Stimulated activated naive CD8-positive, alpha-beta T cell treated with anti-CD3 and anti-CD28 coated beads, Interleukin-15, Interleukin-2, amounts not matched to agents 100 ng/mL and 50 ng/mL, for 24 hours (primary cell): ENCODE results near the gene RBM17.
"Not testable (repeated sequence)": the region's sequence is repeated elsewhere in the genome, so short reads cannot be mapped to it uniquely, and the experiment has no call there.

Experiments
- H3K27ac Mint-ChIP-seq: one replicate; pipeline ENCODE4 v1.8.0; 2021; ENCODE audit warnings: mild to moderate bottlenecking, mixed read lengths
- H3K27me3 Mint-ChIP-seq: one replicate; pipeline ENCODE4 v1.8.0; 2021; ENCODE audit warnings: mixed read lengths
- H3K36me3 Mint-ChIP-seq: one replicate; pipeline ENCODE4 v1.8.0; 2021; ENCODE audit warnings: low read depth, mixed read lengths
- H3K4me1 Mint-ChIP-seq: one replicate; pipeline ENCODE4 v1.8.0; 2021; ENCODE audit warnings: low read depth, mixed read lengths
- H3K4me3 Mint-ChIP-seq: one replicate; pipeline ENCODE4 v1.8.0; 2021; ENCODE audit warnings: mild to moderate bottlenecking, mixed read lengths
- H3K9me3 Mint-ChIP-seq: one replicate; pipeline ENCODE4 v1.8.0; 2021; ENCODE audit warnings: mixed read lengths

RBM17 gene

GRCh38 chr10:6140141-6140841 is 51.5 kb downstream of the RBM17 start:
- peaks cover 89% of the 10 kb centered on the region for H3K4me1 Mint-ChIP-seq
- no peaks in the 10 kb centered on the region for H3K9me3 Mint-ChIP-seq
- peaks cover 18% of the 10 kb centered on the region for H3K27me3 Mint-ChIP-seq
- H3K27ac Mint-ChIP-seq = peak overlapping the region; percentile 11
- no peaks in the 10 kb centered on the region for H3K36me3 Mint-ChIP-seq
- peak overlapping the region; percentile 74 for H3K4me3 Mint-ChIP-seq

- peaks cover 87% of the 10 kb centered on the region for H3K4me1 Mint-ChIP-seq
- no peaks in the 10 kb centered on the region for H3K9me3 Mint-ChIP-seq
- H3K4me3 Mint-ChIP-seq = peak overlapping the region; percentile 74
- peaks cover 18% of the 10 kb centered on the region for H3K27me3 Mint-ChIP-seq
- peak overlapping the region; percentile 94 for H3K27ac Mint-ChIP-seq
- H3K36me3 Mint-ChIP-seq = no peaks in the 10 kb centered on the region
Observed at GRCh38 chr10:6140965-6141295, 52.1 kb downstream of the RBM17 start.

- Mint-ChIP-seq H3K4me3 (peak overlapping the region; percentile 74), H3K27ac (peak overlapping the region; percentile 94), H3K9me3 (no peaks in the 10 kb centered on the region), H3K4me1 (peaks cover 87% of the 10 kb centered on the region), H3K36me3 (no peaks in the 10 kb centered on the region), H3K27me3 (peaks cover 18% of the 10 kb centered on the region)
Observed at GRCh38 chr10:6141296-6142151, 52.7 kb downstream of the RBM17 start.

GRCh38 chr10:6142186-6142585 is 53.4 kb downstream of the RBM17 start:
- Mint-ChIP-seq H3K27ac (peak overlapping the region; percentile 94), H3K4me3 (peak overlapping the region; percentile 35), H3K4me1 (peaks cover 87% of the 10 kb centered on the region), H3K27me3 (peaks cover 18% of the 10 kb centered on the region)
- not testable (repeated sequence) for H3K9me3 Mint-ChIP-seq, H3K36me3 Mint-ChIP-seq

GRCh38 chr10:6142644-6143043 is 53.8 kb downstream of the RBM17 start:
- Mint-ChIP-seq H3K9me3 (no peaks in the 10 kb centered on the region), H3K4me3 (peak overlapping the region; percentile 35), H3K27ac (peak overlapping the region; percentile 94), H3K36me3 (peaks cover 3% of the 10 kb centered on the region), H3K27me3 (peaks cover 18% of the 10 kb centered on the region), H3K4me1 (peaks cover 87% of the 10 kb centered on the region)

- Mint-ChIP-seq H3K27ac (no peak overlapping the region), H3K27me3 (peaks cover 16% of the 10 kb centered on the region)
Observed at GRCh38 chr10:6143181-6143580, 54.3 kb downstream of the RBM17 start.

GRCh38 chr10:6144406-6145165 is 55.8 kb downstream of the RBM17 start:
- H3K9me3 Mint-ChIP-seq = no peaks in the 10 kb centered on the region
- H3K36me3 Mint-ChIP-seq = peaks cover 15% of the 10 kb centered on the region
- peak overlapping the region; percentile 89 for H3K4me3 Mint-ChIP-seq
- H3K4me1 Mint-ChIP-seq = peaks cover 89% of the 10 kb centered on the region
- H3K27ac Mint-ChIP-seq = peak overlapping the region; percentile 84
- H3K27me3 Mint-ChIP-seq = peaks cover 5% of the 10 kb centered on the region

More at GRCh38 chr10:6143181-6143580, 54.3 kb downstream of the RBM17 start:
- Mint-ChIP-seq H3K4me1 (peaks cover 87% of the 10 kb centered on the region), H3K36me3 (peaks cover 4% of the 10 kb centered on the region), H3K9me3 (no peaks in the 10 kb centered on the region), H3K4me3 (peak overlapping the region; percentile 89)

GRCh38 chr10:6145166-6145987 is 56.5 kb downstream of the RBM17 start:
- peaks cover 21% of the 10 kb centered on the region for H3K36me3 Mint-ChIP-seq
- peak overlapping the region; percentile 84 for H3K4me3 Mint-ChIP-seq
- no peaks in the 10 kb centered on the region for H3K9me3 Mint-ChIP-seq
- peaks cover 87% of the 10 kb centered on the region for H3K4me1 Mint-ChIP-seq
- peak overlapping the region; percentile 77 for H3K27ac Mint-ChIP-seq
- H3K27me3 Mint-ChIP-seq = peaks cover 3% of the 10 kb centered on the region

- Mint-ChIP-seq H3K27me3 (peaks cover 3% of the 10 kb centered on the region), H3K9me3 (no peaks in the 10 kb centered on the region), H3K27ac (peak overlapping the region; percentile 52), H3K4me3 (peak overlapping the region; percentile 84), H3K4me1 (peaks cover 87% of the 10 kb centered on the region), H3K36me3 (peaks cover 21% of the 10 kb centered on the region)
Observed at GRCh38 chr10:6146013-6146785, 57.4 kb downstream of the RBM17 start.

- Mint-ChIP-seq H3K4me3 (peak overlapping the region; percentile 84), H3K9me3 (no peaks in the 10 kb centered on the region), H3K27me3 (peaks cover 3% of the 10 kb centered on the region), H3K4me1 (peaks cover 87% of the 10 kb centered on the region), H3K36me3 (peaks cover 25% of the 10 kb centered on the region), H3K27ac (no peak overlapping the region)
Observed at GRCh38 chr10:6146921-6147320, 58.1 kb downstream of the RBM17 start.

- Mint-ChIP-seq H3K36me3 (peaks cover 27% of the 10 kb centered on the region), H3K27ac (peak overlapping the region; percentile 69), H3K27me3 (peaks cover 3% of the 10 kb centered on the region), H3K4me1 (peaks cover 74% of the 10 kb centered on the region), H3K4me3 (peak overlapping the region; percentile 26), H3K9me3 (no peaks in the 10 kb centered on the region)
Observed at GRCh38 chr10:6148251-6148701, 59.4 kb downstream of the RBM17 start.

- H3K27ac Mint-ChIP-seq = no peak overlapping the region
- H3K9me3 Mint-ChIP-seq = no peaks in the 10 kb centered on the region
- no peaks in the 10 kb centered on the region for H3K27me3 Mint-ChIP-seq
- peak overlapping the region; percentile 26 for H3K4me3 Mint-ChIP-seq
- peaks cover 28% of the 10 kb centered on the region for H3K36me3 Mint-ChIP-seq
- peaks cover 70% of the 10 kb centered on the region for H3K4me1 Mint-ChIP-seq
Observed at GRCh38 chr10:6148908-6149307, 60.1 kb downstream of the RBM17 start.

- Mint-ChIP-seq H3K9me3 (no peaks in the 10 kb centered on the region), H3K36me3 (peaks cover 28% of the 10 kb centered on the region), H3K4me1 (peaks cover 57% of the 10 kb centered on the region), H3K4me3 (peak overlapping the region; percentile 42), H3K27ac (peak overlapping the region; percentile 76), H3K27me3 (no peaks in the 10 kb centered on the region)
Observed at GRCh38 chr10:6151087-6151977, 62.5 kb downstream of the RBM17 start.
